ENCODE measurements around the gene STEAP1B. TPM values are rescaled to one million over a fixed set of nuclear protein-coding genes. Genes with fewer than 3 reads are reported as not detected.

The STEAP1B gene
- total RNA-seq, 4 donors from 2014 or later = 1.6 to 2.2 (median 1.6) TPM

GRCh38 chr7:22406715-22407114 lies 93.3 kb downstream of the STEAP1B start:
- no peak overlapping the region for H3K27ac ChIP-seq (replicated peaks in 1 of 4)
- no peaks in the 10 kb centered on the region for H3K4me1 ChIP-seq
- no peak for TF ChIP-seq POLR2AphosphoS5 (IDR thresholded peaks at IDR 0.05)
- no peak for TF ChIP-seq CTCF (IDR thresholded peaks at IDR 0.05)
- TF ChIP-seq EP300 (IDR thresholded peaks at IDR 0.05) = no peak
- TF ChIP-seq POLR2A (IDR thresholded peaks at IDR 0.05; ENCODE audit: low read depth) = no peak
- 93% methylated on average over 4 of the region's 4 CpGs for WGBS
- H3K9me3 ChIP-seq = no peaks in the 10 kb centered on the region
- H3K36me3 ChIP-seq = no peaks in the 10 kb centered on the region
- no peak for DNase-seq (ENCODE audit: extremely low spot score)
- H3K4me3 ChIP-seq = no peak overlapping the region
- intact Hi-C loops (cut with DNase I) = no loop called here
- no peaks in the 10 kb centered on the region for H3K27me3 ChIP-seq

DNA sequence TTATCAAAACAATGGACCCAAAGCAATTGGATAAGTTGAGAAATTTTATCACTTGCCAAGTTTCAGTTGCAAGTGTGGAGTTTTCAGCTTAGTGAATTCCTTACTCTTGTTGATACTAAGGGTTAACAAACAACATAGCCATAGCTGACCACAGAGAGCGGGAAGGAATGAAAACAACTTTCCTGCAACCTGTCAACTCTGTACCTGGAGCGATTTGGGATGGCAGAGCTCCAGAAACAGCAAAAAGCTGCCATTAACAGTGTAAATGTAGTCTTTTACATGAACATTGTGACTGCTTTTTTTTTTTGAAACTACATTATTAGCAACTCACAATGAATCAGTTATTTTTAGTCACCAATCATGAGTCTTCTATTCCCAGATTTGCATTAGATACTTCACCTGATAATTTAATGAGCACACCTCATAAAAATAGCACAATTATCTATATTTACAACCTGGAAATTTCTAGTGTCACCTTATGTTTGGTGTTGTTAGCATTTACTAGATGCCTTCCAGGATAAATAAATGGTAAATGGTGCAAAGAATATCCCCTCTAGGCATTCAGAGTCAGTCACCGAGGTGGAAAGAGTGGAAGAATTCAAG lies 95.5 kb downstream of the STEAP1B start:
- H3K27ac ChIP-seq (replicated peaks in 1 of 4) = no peak overlapping the region
- intact Hi-C loops (cut with DNase I) = no loop called here
- no peak for DNase-seq (ENCODE audit: extremely low spot score)
- H3K4me1 ChIP-seq = no peaks in the 10 kb centered on the region
- H3K27me3 ChIP-seq = no peaks in the 10 kb centered on the region
- no peak overlapping the region for H3K4me3 ChIP-seq
- no peak for TF ChIP-seq POLR2AphosphoS5 (IDR thresholded peaks at IDR 0.05)
- TF ChIP-seq CTCF (IDR thresholded peaks at IDR 0.05) = no peak
- no peak for TF ChIP-seq POLR2A (IDR thresholded peaks at IDR 0.05; ENCODE audit: low read depth)
- TF ChIP-seq EP300 (IDR thresholded peaks at IDR 0.05) = no peak
- no peaks in the 10 kb centered on the region for H3K36me3 ChIP-seq
- WGBS = 78% methylated on average over 3 of the region's 3 CpGs
- no peaks in the 10 kb centered on the region for H3K9me3 ChIP-seq

GRCh38 chr7:22403344-22403743 lies 96.6 kb downstream of the STEAP1B start:
- Histone ChIP-seq H3K9me3 (no peaks in the 10 kb centered on the region), H3K36me3 (no peaks in the 10 kb centered on the region), H3K4me1 (no peaks in the 10 kb centered on the region), H3K27me3 (no peaks in the 10 kb centered on the region), H3K4me3 (no peak overlapping the region), H3K27ac (replicated peaks in 1 of 4) (no peak overlapping the region)
- TF ChIP-seq CTCF (IDR thresholded peaks at IDR 0.05) = no peak
- no peak for TF ChIP-seq EP300 (IDR thresholded peaks at IDR 0.05)
- no peak for TF ChIP-seq POLR2AphosphoS5 (IDR thresholded peaks at IDR 0.05)
- TF ChIP-seq POLR2A (IDR thresholded peaks at IDR 0.05; ENCODE audit: low read depth) = no peak
- DNase-seq (ENCODE audit: extremely low spot score) = no peak
- 100% methylated on average over 2 of the region's 2 CpGs for WGBS
- intact Hi-C loops (cut with DNase I) = no loop called here

DNA sequence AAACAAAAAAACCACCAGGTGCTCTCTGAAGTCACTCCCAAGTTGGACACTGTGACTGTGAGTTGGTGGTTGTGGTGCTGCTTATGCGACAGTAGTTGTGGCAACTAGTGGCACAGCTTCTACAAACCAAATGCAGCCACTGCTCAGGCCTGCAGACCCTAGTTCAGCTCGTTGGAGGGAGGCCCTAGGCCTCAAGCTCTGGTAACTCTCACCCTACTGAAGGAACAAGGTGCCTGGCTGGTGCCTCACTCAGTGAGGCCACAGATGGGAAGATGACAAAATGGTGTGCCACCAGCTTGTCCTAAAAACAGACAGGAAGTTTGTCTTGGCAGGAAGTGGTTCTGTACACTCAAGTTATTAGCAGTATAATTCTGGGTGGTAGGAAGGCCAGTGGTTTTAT lies 97.7 kb downstream of the STEAP1B start:
- Histone ChIP-seq H3K27me3 (no peaks in the 10 kb centered on the region), H3K27ac (replicated peaks in 1 of 4) (no peak overlapping the region), H3K36me3 (no peaks in the 10 kb centered on the region), H3K4me1 (no peaks in the 10 kb centered on the region), H3K4me3 (no peak overlapping the region), H3K9me3 (no peaks in the 10 kb centered on the region)
- no peak for DNase-seq (ENCODE audit: extremely low spot score)
- TF ChIP-seq EP300 (IDR thresholded peaks at IDR 0.05) (no peak), CTCF (IDR thresholded peaks at IDR 0.05) (no peak), POLR2AphosphoS5 (IDR thresholded peaks at IDR 0.05) (no peak), POLR2A (IDR thresholded peaks at IDR 0.05; ENCODE audit: low read depth) (no peak)
- WGBS = 69% methylated on average over 2 of the region's 2 CpGs
- intact Hi-C loops (cut with DNase I) = no loop called here

All from esophagus muscularis mucosa (tissue), 4 donors.